Stimulated activated CD4-positive, alpha-beta T cell treated with anti-CD3 and anti-CD28 coated beads, Interleukin-4, amount 100 ng/mL, for 48 hours (primary cell): ENCODE data around the gene KLHL33.

Source experiments
- DNase-seq, 2 donors: peaks; one replicate each; pipeline ENCODE4 v3.0.0-alpha.2; 2020; ENCODE audit warnings: low read depth in 2 of 2

Gene KLHL33

GRCh38 chr14:20435582-20436362 is at the start of gene KLHL33:
Gene KLHL33, minus strand, starts transcription at chr14:20436166. Its CDS starts 355 bp downstream, at chr14:20435811.
- no peak for DNase-seq

GRCh38 chr14:20482382-20482781 is 46.4 kb upstream of the KLHL33 start:
- DNase-seq: no peak

GRCh38 chr14:20478894-20479293 is 42.9 kb upstream of the KLHL33 start:
- no peak for DNase-seq

GRCh38 chr14:20477211-20477876 is 41.4 kb upstream of the KLHL33 start:
- no peak for DNase-seq

- no peak for DNase-seq
Observed at GRCh38 chr14:20476776-20477175, 40.8 kb upstream of the KLHL33 start.

GRCh38 chr14:20472536-20473169 is 36.7 kb upstream of the KLHL33 start:
- DNase-seq: no peak

GRCh38 chr14:20470603-20470901 is 34.6 kb upstream of the KLHL33 start:
- DNase-seq: no peak

- DNase-seq: peak; percentile 39 to 58
Observed at GRCh38 chr14:20469890-20470602, 34.1 kb upstream of the KLHL33 start.

GRCh38 chr14:20469242-20469889 is 33.4 kb upstream of the KLHL33 start, which contains the start of gene PNP:
Gene PNP, plus strand, starts transcription at chr14:20469406. Its CDS starts 119 bp downstream, at chr14:20469525.
- DNase-seq: peak; percentile 79 to 87

- no peak for DNase-seq
Observed at GRCh38 chr14:20468764-20469241, 32.8 kb upstream of the KLHL33 start.

GRCh38 chr14:20461225-20462141 is 25.5 kb upstream of the KLHL33 start, which contains the start of gene PIP4P1:
Gene PIP4P1, minus strand, starts transcription at chr14:20461434. Its CDS starts 109 bp downstream, at chr14:20461325.
- peak; percentile 93 to 98 for DNase-seq

GRCh38 chr14:20460458-20461224 is 24.7 kb upstream of the KLHL33 start:
- peak in 1 of 2 donors; percentile 32 for DNase-seq

GRCh38 chr14:20458031-20458789 is 22.2 kb upstream of the KLHL33 start:
- no peak for DNase-seq

GRCh38 chr14:20456971-20457370 is 21.0 kb upstream of the KLHL33 start:
- no peak for DNase-seq

- peak in 1 of 2 donors; percentile 75 for DNase-seq
Observed at GRCh38 chr14:20455355-20456300, 19.7 kb upstream of the KLHL33 start.

GRCh38 chr14:20454516-20455354 is 18.8 kb upstream of the KLHL33 start, which contains the start of the genes APEX1 and OSGEP:
Gene APEX1, plus strand, starts transcription at chr14:20455226. Its CDS starts 420 bp downstream, at chr14:20455646.
Gene OSGEP, minus strand, starts transcription at chr14:20454812. Its CDS starts 129 bp downstream, at chr14:20454683.
- peak; percentile 95 to 97 for DNase-seq
